A673 (cell line): ENCODE measurements around the gene OTOR. TPM values are rescaled to one million over a fixed set of nuclear protein-coding genes. Genes with fewer than 3 reads are reported as not detected.

ENCODE experiments used
- BruUV-seq: library from RNA; stranded (reverse); fragments of 400-500 nt; replicated peaks from 2 replicates; lab custom pipeline; 2021; lab: Mats Ljungman, UMichigan
- CTCF ChIA-PET: fragments of 300-600 bp; sonication (Branson Sonifier 250); formaldehyde crosslinking; loops from one replicate; lab custom pipeline; 2022; ENCODE audit warnings: antibody characterized with exemption; lab: Charles Lee
- POLR2A ChIA-PET: fragments of 300-600 bp; sonication (Branson Sonifier 250); formaldehyde crosslinking; loops from one replicate; lab custom pipeline; 2022; ENCODE audit warnings: antibody characterized with exemption; ENCODE audit not compliant: low non-redundant PET; lab: Charles Lee
- DNase-seq: peaks from one replicate; pipeline ENCODE4 v3.0.0-alpha.2; 2015; ENCODE audit warnings: low spot score
- H3K27ac ChIP-seq: fragments of 200-600 bp; sonication (generic); 2 replicates; pipeline ENCODE4 v1.5.1; 2016; ENCODE audit warnings: mixed run types, low read depth, mild to moderate bottlenecking, mixed read lengths, antibody characterized with exemption, low read length; ENCODE audit not compliant: poor library complexity, severe bottlenecking
- H3K27me3 ChIP-seq: fragments of 200-600 bp; sonication (generic); replicated peaks from 2 replicates; pipeline ENCODE4 v1.6.1; 2017; ENCODE audit warnings: mixed run types, low read depth, mild to moderate bottlenecking, mixed read lengths, antibody characterized with exemption, low read length; ENCODE audit not compliant: insufficient read depth, poor library complexity
- H3K36me3 ChIP-seq: fragments of 200-600 bp; sonication (generic); 2 replicates; pipeline ENCODE4 v1.6.1; 2016; ENCODE audit warnings: mixed run types, mild to moderate bottlenecking, mixed read lengths, antibody characterized with exemption, low read length; ENCODE audit not compliant: insufficient read depth, poor library complexity, severe bottlenecking
- H3K4me1 ChIP-seq: fragments of 200-600 bp; sonication (generic); 2 replicates; pipeline ENCODE4 v1.6.1; 2017; ENCODE audit warnings: mixed run types, mild to moderate bottlenecking, mixed read lengths, antibody characterized with exemption, low read length; ENCODE audit not compliant: insufficient read depth, poor library complexity, severe bottlenecking
- H3K4me3 ChIP-seq: fragments of 200-600 bp; sonication (generic); 2 replicates; pipeline ENCODE4 v1.5.1; 2016; ENCODE audit warnings: low read depth, mixed run types, mild to moderate bottlenecking, mixed read lengths, low read length; ENCODE audit not compliant: poor library complexity, severe bottlenecking
- H3K9me3 ChIP-seq: fragments of 200-600 bp; sonication (generic); 2 replicates; pipeline ENCODE4 v1.6.1; 2016; ENCODE audit warnings: mixed run types, low read depth, mild to moderate bottlenecking, mixed read lengths, antibody characterized with exemption, low read length; ENCODE audit not compliant: poor library complexity, severe bottlenecking
- EZH2 ChIP-seq: fragments of 200-600 bp; sonication (generic); IDR thresholded peaks from 2 replicates; pipeline ENCODE4 v1.6.1; 2017; ENCODE audit warnings: borderline replicate concordance, low read depth, mild to moderate bottlenecking, mixed read lengths, antibody characterized with exemption, low read length; ENCODE audit not compliant: poor library complexity, severe bottlenecking
- intact Hi-C: fragments of 100-400 bp; cut with micrococcal nuclease; formaldehyde crosslinking; loops from one replicate; pipeline ENCODE4 v1.10.0; 2022; ENCODE audit not compliant: unreplicated experiment
- total RNA-seq: library from RNA; stranded (reverse); gene quantifications from 2 replicates; pipeline ENCODE4 v1.2.3, GENCODE V29; 2021
- TF ChIP-seq, protein P1 (sequence below): fragments of 300-800, 200-600 bp; sonication (generic); conservative IDR thresholded peaks from 2 replicates; pipeline ENCODE4 v1.5.1; 2017; ENCODE audit warnings: low read depth, mild to moderate bottlenecking, antibody characterized with exemption, low read length, moderate library complexity, mixed read lengths

OTOR gene
- total RNA-seq, 1 experiment from 2014 or later, result not detected

DNA sequence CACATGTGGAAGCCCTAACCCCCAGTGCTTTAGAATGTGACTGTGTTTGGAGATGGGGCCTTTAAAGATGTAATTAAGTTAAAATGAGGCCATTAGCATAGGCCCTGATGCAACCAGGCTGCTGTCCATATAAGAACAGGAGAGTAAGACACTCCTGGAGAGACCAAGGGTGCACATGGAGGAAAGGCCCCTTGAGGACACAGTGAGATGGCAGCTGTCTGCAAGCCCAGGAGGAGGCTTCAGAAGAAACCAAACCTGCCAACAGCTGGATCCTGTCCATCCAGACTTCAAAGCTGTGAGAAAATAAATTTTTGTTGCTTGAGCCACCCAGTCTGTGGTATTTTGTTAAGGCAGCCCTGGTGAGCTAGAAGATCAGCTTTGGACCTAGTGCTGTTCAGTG, 35.1 kb upstream of the OTOR start:
- DNase-seq, result no peak
- Histone ChIP-seq H3K4me1 (no peaks in the 10 kb centered on the region), H3K27ac (no peak overlapping the region), H3K27me3 (peaks cover 32% of the 10 kb centered on the region), H3K9me3 (no peaks in the 10 kb centered on the region), H3K4me3 (no peak overlapping the region), H3K36me3 (no peaks in the 10 kb centered on the region)
- ChIA-PET POLR2A (no interaction called here), CTCF (no interaction called here)
- no peak for TF ChIP-seq EZH2
- TF ChIP-seq, protein P1, sequence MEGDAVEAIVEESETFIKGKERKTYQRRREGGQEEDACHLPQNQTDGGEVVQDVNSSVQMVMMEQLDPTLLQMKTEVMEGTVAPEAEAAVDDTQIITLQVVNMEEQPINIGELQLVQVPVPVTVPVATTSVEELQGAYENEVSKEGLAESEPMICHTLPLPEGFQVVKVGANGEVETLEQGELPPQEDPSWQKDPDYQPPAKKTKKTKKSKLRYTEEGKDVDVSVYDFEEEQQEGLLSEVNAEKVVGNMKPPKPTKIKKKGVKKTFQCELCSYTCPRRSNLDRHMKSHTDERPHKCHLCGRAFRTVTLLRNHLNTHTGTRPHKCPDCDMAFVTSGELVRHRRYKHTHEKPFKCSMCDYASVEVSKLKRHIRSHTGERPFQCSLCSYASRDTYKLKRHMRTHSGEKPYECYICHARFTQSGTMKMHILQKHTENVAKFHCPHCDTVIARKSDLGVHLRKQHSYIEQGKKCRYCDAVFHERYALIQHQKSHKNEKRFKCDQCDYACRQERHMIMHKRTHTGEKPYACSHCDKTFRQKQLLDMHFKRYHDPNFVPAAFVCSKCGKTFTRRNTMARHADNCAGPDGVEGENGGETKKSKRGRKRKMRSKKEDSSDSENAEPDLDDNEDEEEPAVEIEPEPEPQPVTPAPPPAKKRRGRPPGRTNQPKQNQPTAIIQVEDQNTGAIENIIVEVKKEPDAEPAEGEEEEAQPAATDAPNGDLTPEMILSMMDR, result no peak
- intact Hi-C loops, result no loop called here
- no TSS peak for BruUV-seq

DNA sequence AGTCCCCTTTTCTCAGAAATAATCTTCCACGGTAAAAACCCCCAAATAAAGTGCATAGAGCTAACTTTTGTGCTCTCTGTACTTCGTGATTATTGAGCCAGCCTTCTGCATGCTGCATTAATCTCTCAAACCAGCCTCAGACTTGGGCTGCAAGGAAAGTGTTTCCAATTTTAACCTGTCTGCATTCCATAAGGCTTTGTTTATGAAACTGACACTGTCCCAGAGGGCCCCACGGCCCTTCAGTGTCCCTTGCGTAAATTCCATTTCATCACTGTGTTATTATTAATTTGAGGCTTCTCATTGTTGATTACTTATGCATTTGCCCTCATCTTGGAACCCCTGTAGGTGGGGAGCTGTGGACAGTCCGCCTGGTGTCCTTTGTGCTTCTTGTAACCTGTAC, 33.9 kb upstream of the OTOR start:
- H3K27me3 ChIP-seq, result peaks cover 42% of the 10 kb centered on the region
- POLR2A ChIA-PET, result no interaction called here
- intact Hi-C loops, result no loop called here
- no peak for TF ChIP-seq EZH2
- TF ChIP-seq, protein P1, result no peak
- no peaks in the 10 kb centered on the region for H3K9me3 ChIP-seq
- CTCF ChIA-PET, result no interaction called here
- no peak for DNase-seq
- H3K4me3 ChIP-seq, result no peak overlapping the region
- no peaks in the 10 kb centered on the region for H3K4me1 ChIP-seq
- H3K27ac ChIP-seq, result no peak overlapping the region
- no TSS peak for BruUV-seq
- no peaks in the 10 kb centered on the region for H3K36me3 ChIP-seq

DNA sequence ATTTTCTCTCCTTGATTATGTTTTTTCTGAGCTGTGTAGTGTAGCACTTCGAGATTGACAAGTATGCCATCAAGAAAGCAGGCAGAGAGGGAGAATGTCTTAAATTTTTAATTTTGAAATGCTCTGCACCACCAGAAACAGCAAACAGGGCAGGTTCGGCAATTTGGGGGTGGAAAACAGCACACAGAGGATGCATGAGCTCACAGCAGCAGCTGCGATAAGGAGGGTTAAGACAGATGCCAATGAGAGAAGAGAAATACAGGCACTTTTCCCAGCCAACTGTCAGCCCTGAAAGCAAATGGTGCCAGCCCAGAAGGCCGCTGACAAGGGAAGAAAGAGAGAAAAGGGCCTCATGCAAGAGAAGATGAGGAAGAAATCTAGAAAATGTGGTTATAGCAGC, 33.4 kb upstream of the OTOR start:
- no peaks in the 10 kb centered on the region for H3K9me3 ChIP-seq
- no TSS peak for BruUV-seq
- DNase-seq, result no peak
- no peak overlapping the region for H3K4me3 ChIP-seq
- no peaks in the 10 kb centered on the region for H3K4me1 ChIP-seq
- H3K36me3 ChIP-seq, result no peaks in the 10 kb centered on the region
- ChIA-PET CTCF (no interaction called here), POLR2A (no interaction called here)
- H3K27me3 ChIP-seq, result peaks cover 47% of the 10 kb centered on the region
- no peak overlapping the region for H3K27ac ChIP-seq
- intact Hi-C loops, result no loop called here
- TF ChIP-seq EZH2, result no peak
- TF ChIP-seq, protein P1, result no peak
